GM21360 (cell line): ENCODE measurements around the gene BEND5.

Experiments used
- ATAC-seq: cut with Tn5 transposase; IDR thresholded peaks from one replicate; pipeline ENCODE4 v1.9.1; 2021; ENCODE audit warnings: mild to moderate bottlenecking, moderate library complexity; ENCODE audit not compliant: unreplicated experiment

BEND5 gene, protein sequence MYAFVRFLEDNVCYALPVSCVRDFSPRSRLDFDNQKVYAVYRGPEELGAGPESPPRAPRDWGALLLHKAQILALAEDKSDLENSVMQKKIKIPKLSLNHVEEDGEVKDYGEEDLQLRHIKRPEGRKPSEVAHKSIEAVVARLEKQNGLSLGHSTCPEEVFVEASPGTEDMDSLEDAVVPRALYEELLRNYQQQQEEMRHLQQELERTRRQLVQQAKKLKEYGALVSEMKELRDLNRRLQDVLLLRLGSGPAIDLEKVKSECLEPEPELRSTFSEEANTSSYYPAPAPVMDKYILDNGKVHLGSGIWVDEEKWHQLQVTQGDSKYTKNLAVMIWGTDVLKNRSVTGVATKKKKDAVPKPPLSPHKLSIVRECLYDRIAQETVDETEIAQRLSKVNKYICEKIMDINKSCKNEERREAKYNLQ

DNA sequence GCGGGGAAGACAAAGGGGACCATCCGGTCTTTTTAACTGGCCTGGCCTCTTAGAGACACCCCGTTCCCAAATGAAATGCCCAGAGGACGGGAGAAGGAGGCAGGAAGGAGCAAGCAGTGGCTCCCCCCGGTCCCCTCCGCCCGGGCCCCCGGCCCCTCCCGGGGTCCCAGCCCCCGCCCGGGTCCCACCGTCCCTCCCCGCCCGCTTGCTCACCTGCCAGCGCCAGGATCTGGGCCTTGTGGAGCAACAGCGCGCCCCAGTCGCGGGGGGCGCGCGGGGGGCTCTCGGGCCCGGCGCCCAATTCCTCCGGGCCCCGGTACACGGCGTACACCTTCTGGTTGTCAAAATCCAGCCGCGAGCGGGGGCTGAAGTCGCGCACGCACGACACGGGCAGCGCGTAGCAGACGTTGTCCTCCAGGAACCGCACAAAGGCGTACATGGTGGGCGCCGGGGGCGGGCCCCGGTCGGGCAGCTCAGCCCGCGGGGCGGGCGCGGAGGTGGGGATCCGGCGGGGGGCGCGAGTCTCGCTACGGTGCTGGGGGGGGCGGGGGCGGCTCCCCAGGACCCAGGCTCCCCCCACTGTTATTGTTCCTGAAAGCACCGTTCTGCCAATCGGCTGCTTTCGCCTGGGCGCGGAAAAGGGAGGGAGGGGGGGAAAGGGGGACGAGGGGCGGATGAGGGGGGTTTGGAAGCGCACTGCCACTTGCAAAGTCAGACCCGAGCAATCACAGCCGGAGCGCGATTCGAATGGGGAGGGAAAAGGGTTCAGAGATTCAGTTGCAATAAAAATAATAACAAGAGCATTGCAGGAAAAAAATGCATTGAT, at the start of gene BEND5:
Gene BEND5, minus strand, starts transcription at position 499 of the 826 bp plus-strand sequence. Its CDS starts 60 bp downstream, at position 439.
- ATAC-seq: no peak

DNA sequence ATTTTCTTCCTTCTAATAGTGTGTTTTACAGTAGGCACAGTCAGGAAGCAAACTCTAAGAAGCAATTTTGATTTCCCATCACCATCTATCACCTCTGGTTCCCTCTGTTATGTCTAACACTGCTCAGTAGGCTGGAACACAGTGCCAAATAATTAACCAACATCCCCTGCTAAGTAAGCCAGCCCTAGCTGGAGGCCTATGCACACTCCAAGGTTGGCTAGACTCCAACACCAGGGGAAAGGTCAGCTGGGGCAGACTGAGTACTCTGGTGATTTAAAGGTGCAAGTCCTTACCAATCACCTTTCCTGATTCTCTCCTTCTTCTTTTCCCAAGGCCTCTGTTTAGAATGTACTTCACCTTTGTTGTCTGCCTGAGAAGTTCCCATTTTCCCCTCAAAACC, 46.5 kb upstream of the BEND5 start:
- ATAC-seq: no peak

DNA sequence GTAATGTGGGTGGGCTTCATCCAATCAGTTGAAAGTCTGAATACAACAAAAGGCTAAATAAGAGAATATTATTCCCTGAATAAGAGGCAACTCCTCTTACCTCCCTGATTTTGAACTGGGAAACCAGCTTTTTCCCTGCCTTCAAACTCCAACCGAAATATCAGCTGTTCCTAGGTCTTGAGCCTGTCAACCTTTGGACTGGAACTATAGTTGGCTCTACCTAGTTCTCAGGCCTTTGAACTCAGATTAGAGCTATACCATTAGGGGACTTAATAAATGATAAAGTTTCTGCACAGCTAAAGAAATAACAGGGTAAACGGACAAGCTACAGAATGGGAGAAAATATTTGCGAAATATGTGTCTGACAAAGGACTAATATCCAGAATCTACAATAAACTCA, 43.8 kb upstream of the BEND5 start:
- ATAC-seq: no peak

DNA sequence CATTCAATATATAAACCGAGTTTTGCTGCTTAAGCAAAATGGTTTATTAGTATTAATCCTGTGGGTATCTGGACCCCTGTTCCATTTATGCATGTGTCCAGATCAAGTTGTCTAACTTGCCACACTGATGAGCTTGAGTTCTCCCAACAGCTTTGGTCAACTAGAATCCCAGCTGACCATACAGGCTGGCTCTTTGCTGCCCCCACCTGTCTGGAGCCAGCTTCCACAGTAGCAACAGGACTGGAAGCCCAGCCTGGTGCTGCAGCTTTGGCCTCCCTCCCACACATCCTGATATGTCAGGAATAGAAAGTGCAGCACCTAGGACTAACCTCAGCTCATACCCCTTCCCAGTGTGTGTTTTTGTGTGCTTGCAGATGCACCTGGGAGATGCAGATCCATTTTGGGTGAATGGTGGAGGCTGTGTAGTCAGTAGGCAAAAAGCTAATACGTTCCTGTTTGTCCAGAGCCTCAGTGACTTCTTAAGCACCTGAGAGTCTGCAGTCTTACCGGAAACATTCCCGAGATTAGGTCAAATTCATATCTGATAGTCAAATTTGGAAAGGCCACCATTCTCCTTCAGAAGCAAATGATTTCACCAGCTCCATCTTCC, 40.9 kb upstream of the BEND5 start:
- ATAC-seq: peak; percentile 96

DNA sequence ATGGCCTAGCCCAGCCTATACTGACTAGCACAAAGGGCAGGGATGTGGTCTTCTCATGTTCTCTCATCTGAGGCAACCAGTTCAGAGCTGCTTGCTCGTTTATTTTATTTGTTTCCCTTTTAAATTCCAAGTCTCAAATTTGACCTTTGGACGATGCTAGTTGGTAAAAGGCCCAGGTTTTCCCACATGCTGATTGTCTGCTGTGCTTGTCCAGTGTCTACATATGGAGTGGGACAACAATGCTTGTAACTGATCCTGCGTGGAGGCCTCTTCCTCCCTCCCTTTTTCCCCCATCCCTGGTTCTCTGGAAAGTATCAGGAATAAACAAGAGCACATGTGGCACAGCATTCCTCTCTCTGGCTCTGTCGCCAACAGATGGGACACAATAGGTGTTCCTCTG, 34.0 kb upstream of the BEND5 start:
- ATAC-seq: no peak

DNA sequence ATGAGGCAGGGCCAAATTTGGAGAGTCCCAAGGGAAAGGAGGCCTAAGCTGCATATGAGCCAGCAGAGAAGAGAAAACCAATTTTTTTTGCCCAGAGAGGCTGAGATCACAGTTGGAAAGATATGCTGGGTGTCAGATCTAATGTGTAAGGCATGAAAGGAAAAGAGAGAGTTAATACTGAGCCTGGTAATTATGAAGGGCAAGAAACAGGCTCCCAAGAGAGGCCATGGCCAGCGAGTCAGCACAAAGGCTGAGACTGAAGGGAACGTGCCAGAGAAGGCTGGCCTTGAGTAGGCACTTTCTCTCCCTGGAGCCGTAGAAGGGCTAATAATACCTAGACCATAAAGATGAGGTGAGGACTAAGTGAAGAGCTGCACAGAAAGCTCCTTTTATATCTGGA, 31.8 kb upstream of the BEND5 start:
- no peak for ATAC-seq

DNA sequence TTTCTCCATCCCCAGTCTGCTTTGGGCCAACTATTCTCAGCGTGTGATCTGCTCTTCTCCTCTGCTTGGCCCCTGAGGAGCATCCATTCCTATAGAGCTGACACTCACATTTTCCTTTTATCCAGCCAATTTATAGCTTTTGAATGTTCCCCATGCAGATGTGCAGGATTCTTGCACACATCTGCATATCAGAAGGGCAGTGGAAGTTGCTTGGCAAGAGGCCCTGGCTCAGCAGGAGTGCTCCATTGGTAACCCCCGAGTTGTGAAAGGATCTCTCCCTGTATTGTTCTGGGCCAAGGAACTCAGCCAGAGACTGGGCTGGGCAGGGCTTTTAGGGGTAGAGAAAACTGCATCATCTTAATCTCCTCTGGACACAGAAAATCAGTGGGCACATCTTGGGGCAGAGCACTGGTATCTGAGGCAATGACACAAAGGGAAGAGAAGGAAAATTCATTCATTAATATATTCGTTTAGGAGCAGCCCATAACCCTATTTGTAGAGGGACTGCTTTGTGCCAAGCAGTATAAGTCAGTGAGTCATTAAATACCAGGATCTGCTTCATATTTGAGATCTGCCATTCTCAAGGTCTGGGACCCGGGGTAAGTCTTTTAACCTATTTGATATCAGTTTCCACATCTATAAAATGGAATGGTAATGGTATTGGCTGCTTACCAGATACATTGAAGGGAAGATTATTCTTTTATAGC, 31.0 kb upstream of the BEND5 start:
- no peak for ATAC-seq

DNA sequence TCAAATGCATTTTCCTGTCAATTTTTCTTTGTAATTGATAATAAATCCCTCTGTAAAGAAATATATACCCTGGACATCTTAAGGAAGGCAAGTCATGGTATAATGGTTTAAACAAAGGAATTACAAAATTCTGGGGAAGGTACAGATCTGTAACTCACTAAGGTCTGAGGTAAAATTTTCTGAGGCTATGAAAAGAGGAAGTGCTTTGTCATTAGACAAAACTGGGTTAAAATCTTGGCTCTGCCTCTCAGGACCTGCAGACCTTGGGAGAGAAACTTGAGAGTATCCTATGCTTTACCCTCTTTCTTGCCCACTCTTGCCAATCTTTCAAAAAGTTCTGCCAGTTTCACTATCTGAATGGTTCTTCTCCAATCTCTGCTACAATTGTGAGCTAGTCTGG, 26.8 kb upstream of the BEND5 start:
- no peak for ATAC-seq

DNA sequence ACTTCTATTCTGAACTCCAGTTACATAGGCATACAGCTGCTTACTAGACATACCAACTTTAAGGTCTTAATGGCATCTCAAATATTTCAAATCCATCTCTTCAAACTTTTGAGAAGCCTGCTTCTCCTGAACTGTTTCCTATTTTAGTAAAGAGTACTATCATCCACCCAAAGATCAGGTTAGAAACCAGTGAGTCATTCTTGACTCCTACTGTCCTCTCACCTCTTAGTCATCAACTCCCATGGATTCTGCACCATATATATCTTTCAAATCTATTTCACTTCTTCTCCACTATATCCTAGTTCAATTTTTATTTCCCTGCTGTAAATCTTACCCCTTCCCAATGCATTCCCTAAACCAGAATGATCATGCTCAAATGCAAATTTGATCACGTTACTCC, 18.1 kb upstream of the BEND5 start:
- no peak for ATAC-seq

DNA sequence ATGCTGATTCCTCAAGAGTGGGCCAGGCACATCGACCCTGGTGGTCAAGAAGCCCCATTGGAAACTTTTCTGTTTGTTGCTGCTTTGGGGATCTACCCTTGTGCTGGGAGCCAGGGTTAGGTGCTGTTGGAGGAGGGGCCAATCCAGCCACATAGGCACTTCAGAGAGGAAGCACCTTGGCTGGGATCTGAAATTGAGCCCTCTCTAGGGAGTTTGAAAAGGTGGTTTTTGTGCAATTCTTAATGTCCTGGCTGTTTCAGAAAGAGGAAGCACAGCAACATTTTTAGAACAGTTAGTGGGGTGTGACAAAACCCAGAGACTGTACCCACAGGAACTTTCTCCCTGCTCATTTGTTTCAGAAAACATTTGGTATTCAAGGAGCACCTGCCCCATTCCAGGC, 17.2 kb upstream of the BEND5 start:
- ATAC-seq: peak; percentile 92

DNA sequence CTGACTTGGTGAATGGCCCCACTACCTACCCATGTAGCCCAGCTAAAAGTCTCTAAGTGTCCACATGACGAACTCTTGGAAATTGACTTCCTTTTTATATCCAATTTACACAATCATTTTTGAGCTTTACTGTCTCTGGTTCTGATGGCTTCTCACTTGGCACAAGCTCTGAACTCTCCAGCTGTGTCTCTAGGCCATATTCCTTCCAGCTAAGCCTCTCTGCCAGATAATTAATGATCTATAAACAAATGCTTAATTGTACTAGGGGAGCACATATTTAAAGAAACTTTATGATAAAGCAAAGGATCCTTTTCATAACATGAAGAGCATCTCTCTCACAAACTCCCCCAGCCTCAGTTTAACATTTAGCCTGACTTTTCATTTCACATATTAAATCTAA, 16.3 kb upstream of the BEND5 start:
- ATAC-seq: no peak

DNA sequence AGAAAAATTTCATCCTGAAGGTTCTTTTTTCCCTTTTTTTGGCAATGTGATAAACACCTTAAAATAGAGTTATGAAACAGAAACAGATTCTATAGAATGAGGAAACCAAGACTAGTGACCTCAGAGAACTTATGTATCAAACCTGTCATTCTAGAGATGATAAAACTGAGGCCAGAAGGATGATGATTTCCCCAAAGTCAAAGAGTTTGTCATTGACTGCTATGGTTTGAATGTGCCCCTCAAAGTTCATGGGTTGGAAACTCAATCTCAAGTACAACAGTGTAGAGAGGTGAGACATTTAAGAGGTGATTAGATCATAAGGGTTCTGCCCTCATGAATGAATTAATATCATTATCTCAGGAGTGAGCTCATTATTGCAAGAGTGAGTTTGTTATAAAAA, 13.7 kb upstream of the BEND5 start:
- peak; percentile 30 for ATAC-seq

DNA sequence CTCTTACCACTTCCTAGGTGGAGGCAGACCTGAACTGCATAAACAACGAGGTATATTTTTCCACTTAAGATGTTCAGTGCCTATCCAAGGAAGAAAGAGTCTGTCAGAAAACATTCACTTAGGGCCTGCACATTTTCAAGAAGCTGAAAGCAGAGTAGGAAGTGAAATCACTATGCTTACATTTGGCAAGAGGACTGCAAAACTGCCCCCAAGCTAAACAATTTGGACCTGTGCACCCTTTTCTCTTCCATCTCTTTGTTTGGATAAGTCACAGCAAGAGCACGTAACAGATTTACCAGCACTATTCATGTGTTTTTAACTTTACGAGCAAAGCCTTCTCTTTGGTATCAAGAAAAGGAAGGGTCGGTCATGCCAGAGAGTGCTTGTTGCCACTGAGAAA, 13.2 kb upstream of the BEND5 start:
- no peak for ATAC-seq

DNA sequence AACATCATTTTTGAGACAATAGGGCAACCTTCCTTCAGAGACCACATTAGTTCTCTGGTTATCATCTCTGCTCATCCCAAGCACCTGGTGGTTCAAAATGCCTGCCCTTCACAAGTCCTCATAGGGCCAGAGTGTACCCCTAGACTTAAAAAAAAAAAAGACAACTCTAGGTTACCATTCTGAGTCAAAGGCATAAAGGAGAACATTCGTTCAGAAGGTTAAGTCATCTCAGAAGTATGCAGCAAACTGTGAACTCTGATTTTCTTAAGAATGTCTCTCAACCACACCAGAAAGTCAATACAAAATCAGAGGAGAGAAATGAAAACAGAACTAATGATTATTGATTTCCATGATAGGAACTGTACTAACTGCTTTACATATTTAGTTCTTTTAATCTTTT, 9.2 kb upstream of the BEND5 start:
- ATAC-seq: peak; percentile 65

DNA sequence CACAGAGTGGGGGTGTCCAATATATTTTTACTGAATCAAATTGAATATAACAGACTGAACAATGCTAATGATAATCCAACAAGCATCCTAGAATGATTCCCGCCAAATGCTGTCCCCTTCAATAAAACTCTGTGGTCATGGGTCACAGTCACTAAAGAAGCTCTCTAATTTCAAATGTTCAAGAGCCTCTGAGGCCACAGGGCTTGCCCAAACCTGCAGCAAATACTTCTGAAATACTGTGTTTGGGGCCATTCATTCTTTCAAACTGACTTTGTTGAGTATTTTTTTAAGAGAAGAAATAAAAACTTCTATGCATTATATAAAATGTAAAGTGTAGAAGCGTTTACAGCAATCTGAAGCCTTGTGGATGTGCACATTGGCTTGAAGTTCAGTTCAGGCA, 7.6 kb upstream of the BEND5 start:
- ATAC-seq: no peak

DNA sequence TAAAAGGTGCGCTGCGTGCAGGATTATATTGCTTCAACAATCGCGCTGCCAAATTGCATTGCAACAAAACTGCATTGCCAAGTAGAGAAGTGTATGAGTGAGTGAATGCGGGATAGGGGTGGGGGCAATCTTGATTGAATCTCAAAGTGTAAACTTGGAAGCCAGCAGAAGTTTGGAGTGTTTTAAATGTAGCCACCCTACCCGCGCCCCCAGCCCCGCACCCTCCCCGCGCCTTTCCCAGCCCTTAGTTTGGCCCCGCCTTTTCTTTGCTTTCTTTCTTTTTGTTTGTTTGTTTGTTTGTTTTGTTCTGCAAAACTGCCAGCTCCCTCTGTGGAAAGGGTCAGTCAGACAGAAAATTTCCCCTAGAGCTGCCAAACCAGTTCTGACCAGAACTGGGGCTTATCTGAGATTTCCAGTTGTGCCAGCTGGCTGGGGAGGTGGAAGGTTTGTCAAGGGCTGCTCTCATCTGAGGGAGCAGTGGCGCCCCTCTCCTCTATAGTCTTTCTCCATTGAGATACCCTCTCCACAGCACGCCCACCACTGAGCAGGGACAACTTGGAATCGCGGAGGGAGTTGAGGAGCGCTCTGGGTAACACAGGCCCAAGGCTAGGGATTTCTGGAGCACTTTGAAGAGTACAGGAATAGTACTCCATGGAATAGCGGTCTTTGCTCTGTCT, 666 bp upstream of the BEND5 start:
- ATAC-seq: no peak

DNA sequence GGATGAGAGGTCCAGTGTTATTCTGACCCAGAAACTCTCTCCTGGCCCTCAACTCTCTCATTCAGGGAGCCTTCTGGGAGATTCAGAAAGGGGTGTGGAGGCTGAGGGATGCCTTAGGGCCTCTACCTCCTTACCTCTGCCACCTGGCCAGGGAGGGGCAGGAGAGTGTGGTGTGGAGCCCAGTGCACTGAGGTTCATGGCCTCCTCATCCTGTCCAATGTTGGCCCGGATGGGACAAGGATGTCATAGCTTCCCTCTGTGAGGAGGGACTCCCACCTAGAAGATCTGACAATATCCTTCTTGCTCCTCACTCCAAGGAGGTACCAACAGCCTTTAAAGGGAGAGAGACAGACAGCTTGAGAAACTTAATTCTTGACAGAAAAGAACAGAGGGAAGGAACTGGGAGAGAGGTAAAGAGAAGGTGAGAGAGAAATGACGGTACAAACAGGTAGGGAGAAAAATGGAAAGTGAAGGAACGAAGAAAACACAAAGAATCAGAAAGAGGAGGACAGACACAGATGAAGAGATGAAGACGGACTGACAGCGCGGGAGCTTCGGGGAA, 779 bp downstream of the BEND5 start:
- no peak for ATAC-seq

DNA sequence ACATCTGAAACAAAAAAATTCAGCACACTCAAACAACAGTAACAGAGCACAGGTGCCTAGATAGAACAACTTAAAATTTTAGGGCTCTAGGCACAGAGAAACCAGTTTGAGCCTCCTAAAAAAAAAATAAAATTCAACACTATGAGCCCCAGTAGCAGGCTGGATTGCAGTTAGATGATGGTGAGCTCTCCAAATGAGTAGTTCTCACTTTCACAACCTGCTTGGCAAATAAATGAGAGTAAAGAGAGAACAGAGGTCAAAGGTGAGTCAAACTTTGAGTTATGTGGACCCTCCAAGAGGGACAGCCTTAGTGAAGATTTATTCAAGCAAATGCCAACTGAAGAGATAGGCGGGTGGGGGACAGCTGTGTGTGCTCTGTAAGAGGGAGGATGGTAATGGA, 3.6 kb downstream of the BEND5 start:
- peak; percentile 69 for ATAC-seq

DNA sequence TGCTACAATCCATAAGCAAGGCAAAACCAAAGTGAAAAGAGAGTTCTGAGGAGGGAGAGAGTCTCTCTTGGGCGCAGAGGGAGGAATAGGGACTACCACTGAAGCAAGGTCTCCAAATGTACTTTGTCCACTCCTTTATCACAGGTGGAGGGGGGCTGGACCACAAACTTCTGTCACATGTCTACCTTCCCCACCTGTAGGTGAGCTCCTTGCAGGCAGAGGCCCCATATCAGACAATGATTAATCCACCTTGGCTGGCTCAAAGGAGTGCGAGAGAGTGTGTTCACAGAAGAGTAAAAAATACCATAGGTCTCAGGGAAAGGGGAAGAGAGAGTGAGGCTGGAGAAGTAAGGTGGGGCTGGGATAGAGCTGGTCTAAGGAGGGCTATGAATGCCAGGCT, 4.5 kb downstream of the BEND5 start:
- ATAC-seq: no peak

DNA sequence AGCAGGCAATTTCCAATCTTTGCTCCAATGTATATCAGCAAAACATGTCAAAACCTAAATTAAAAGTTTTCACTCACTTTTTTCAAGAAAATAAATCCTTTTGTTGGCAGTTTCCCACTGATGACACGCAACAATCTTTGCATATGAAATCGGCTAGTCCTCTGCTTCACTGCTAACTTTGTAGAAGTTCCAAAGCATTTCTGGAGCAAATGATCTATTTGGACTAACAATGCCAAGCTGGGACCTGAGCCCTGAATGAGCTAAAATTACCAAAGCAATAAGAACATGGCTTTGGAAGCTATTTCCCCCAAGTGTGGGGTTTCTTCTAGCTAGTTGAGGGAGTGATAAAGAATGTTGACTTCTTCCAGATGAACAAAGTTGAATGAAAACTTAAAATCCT, 5.1 kb downstream of the BEND5 start:
- ATAC-seq: no peak
